ENCODE results near the gene ANKRD33.

Gene ANKRD33, protein sequence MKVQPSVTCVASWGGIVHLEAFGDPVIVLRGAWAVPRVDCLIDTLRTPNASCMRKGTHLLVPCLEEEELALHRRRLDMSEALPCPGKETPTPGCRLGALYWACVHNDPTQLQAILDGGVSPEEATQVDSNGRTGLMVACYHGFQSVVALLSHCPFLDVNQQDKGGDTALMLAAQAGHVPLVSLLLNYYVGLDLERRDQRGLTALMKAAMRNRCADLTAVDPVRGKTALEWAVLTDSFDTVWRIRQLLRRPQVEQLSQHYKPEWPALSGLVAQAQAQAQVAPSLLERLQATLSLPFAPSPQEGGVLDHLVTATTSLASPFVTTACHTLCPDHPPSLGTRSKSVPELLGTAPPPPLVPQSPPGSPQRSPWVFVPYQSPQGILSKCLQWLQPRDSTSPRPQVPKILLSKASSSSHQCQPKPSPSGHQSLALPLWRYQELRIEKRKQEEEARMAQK

DNA sequence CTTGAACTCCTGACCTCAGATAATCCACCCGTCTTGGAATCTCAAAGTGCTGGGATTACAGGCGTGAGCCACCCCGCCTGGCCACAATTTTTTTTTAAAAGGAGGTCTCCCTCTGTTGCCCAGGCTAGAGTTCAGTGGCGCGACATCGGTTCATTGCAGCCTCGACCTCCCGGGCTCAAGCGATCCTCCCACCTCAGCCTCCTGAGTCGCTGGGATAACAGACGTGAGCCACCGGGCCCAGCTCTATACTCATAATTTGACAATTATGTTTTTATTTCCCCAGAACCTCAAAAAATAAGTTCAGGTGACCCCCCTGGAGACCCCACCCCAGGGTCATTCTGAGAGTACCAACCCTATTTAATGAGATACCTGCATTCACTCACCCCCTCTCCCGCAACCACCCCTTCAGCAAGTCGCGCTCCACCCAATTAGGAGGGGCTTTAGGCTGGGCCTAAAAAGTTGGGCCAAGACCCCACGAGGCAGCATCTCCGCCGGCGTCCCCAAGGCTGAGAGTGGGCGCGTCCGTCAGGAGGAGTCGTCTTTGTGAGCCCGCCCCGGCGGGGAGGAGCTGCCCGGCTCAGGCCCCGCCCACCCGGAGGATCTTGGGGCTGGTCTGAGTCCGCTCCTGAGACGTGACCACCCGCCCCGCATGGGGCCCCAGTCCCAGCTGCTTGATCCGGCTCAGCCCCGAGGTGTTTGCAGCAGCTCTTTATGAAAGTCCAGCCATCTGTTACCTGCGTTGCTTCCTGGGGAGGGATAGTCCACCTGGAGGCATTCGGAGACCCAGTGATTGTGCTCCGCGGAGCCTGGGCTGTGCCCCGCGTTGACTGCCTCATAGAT is at the start of gene ANKRD33:
ANKRD33 (plus strand) TSS at position 628 of the 840 bp plus-strand sequence; CDS start at position 712, 84 bp downstream.
- no peaks in the 10 kb centered on the region for H3K27me3 ChIP-seq (ENCODE audit: insufficient read depth, poor library complexity, severe bottlenecking)
- no peak within 1 kb of the TSS for H3K4me3 ChIP-seq (ENCODE audit: severe bottlenecking)
- no peak within 1 kb of the TSS for H3K27ac ChIP-seq (ENCODE audit: poor library complexity, severe bottlenecking)
- TF ChIP-seq, protein P1, sequence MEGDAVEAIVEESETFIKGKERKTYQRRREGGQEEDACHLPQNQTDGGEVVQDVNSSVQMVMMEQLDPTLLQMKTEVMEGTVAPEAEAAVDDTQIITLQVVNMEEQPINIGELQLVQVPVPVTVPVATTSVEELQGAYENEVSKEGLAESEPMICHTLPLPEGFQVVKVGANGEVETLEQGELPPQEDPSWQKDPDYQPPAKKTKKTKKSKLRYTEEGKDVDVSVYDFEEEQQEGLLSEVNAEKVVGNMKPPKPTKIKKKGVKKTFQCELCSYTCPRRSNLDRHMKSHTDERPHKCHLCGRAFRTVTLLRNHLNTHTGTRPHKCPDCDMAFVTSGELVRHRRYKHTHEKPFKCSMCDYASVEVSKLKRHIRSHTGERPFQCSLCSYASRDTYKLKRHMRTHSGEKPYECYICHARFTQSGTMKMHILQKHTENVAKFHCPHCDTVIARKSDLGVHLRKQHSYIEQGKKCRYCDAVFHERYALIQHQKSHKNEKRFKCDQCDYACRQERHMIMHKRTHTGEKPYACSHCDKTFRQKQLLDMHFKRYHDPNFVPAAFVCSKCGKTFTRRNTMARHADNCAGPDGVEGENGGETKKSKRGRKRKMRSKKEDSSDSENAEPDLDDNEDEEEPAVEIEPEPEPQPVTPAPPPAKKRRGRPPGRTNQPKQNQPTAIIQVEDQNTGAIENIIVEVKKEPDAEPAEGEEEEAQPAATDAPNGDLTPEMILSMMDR (IDR thresholded peaks at IDR 0.05; ENCODE audit: poor library complexity, severe bottlenecking) = no peak
- H3K36me3 ChIP-seq (ENCODE audit: low read depth) = no peaks in the 10 kb centered on the region
- no peaks in the 10 kb centered on the region for H3K9me3 ChIP-seq (ENCODE audit: severe bottlenecking)
- H3K4me1 ChIP-seq (ENCODE audit: insufficient read depth, poor library complexity, severe bottlenecking) = no peaks in the 10 kb centered on the region
- DNase-seq (ENCODE audit: low spot score) (peak; percentile 47), ATAC-seq (ENCODE audit: low read depth) (no peak)

DNA sequence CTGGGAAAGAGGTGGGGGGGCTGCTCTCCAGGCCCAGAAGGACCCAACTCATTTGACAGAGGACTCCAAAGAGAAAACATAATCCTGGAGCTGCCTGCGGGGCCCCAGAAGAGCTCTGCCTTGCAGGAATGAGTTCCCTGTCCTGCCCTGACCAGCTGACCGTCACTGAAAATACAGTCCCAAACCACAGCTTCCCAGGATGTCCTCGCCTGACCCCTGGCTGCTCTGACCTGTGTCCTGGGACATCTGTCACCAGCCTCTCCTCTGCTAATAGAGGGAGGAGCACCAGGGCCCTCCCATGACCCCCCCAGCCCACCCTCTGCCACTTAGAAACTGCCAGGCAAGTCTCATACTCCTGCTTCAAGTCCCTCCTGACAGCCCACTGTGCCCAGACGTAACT is 49.1 kb upstream of the ANKRD33 start:
- H3K27me3 ChIP-seq (ENCODE audit: insufficient read depth, poor library complexity, severe bottlenecking) = peaks cover 10% of the 10 kb centered on the region
- H3K4me1 ChIP-seq (ENCODE audit: insufficient read depth, poor library complexity, severe bottlenecking) = no peaks in the 10 kb centered on the region

DNA sequence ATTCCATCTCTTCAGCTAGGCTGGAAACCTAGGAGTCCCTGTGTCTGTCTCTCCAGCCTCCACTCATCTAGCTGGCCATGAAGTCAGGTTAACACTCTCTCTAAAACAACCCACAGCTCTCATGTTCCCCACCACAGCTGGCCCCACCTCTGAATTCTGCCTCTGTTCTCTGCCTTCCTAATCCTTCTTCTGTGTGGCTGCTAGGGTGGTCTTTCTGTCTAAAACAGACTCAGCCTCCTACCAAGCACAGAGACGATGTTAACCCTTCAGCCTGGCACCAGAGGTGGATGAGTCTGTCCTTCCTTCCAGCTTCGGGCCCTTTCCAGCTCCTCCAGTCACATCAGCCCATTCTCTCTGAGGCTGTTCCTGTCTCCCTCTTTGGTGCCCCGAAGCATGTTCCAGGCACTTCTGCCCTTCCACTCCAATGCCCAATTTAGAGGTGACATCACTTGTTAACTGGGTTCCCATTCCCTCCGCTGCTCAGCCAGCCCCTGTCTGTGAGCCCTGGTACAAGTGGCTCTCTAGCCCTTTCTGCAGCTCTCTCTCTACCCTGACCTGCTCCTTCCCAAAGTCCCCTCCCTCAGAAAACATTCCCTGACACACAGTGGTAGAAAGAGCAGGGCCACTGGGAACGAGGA is 48.5 kb upstream of the ANKRD33 start:
- TF ChIP-seq, protein P1 (IDR thresholded peaks at IDR 0.05; ENCODE audit: poor library complexity, severe bottlenecking) = no peak
- DNase-seq (ENCODE audit: low spot score) (no peak), ATAC-seq (ENCODE audit: low read depth) (no peak)
- Histone ChIP-seq H3K36me3 (ENCODE audit: low read depth) (no peaks in the 10 kb centered on the region), H3K4me3 (ENCODE audit: severe bottlenecking) (no peak overlapping the region), H3K4me1 (ENCODE audit: insufficient read depth, poor library complexity, severe bottlenecking) (no peaks in the 10 kb centered on the region), H3K9me3 (ENCODE audit: severe bottlenecking) (no peaks in the 10 kb centered on the region), H3K27ac (ENCODE audit: poor library complexity, severe bottlenecking) (no peak overlapping the region), H3K27me3 (ENCODE audit: insufficient read depth, poor library complexity, severe bottlenecking) (peaks cover 14% of the 10 kb centered on the region)

More for the DNA sequence above, 49.1 kb upstream of the ANKRD33 start:
- H3K27ac ChIP-seq (ENCODE audit: poor library complexity, severe bottlenecking) = no peak overlapping the region
- TF ChIP-seq, protein P1 (IDR thresholded peaks at IDR 0.05; ENCODE audit: poor library complexity, severe bottlenecking) = no peak
- H3K4me3 ChIP-seq (ENCODE audit: severe bottlenecking) = no peak overlapping the region
- H3K36me3 ChIP-seq (ENCODE audit: low read depth) = no peaks in the 10 kb centered on the region
- H3K9me3 ChIP-seq (ENCODE audit: severe bottlenecking) = no peaks in the 10 kb centered on the region
- DNase-seq (ENCODE audit: low spot score) (no peak), ATAC-seq (ENCODE audit: low read depth) (no peak)

DNA sequence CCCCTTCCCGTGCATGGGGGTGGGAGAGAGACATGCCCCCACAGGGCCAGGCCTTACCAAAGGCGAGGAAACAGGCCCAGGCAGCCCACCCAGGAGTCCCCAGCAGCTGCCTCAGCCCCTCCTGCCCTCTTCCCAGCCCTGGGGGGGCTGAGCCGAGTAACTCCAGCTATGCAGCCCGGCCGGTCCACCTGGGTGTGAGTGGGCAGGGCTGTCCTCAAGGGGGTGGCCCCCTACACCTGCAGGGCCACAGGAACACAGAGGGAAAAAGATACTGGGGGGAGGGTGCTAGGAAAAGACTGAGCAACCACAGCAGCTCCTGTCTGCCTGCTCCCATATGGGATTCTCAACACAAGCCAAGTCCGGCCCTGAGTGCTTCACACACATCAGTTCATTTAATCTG is 46.9 kb upstream of the ANKRD33 start:
- Histone ChIP-seq H3K9me3 (ENCODE audit: severe bottlenecking) (no peaks in the 10 kb centered on the region), H3K27me3 (ENCODE audit: insufficient read depth, poor library complexity, severe bottlenecking) (peaks cover 30% of the 10 kb centered on the region), H3K27ac (ENCODE audit: poor library complexity, severe bottlenecking) (no peak overlapping the region), H3K4me1 (ENCODE audit: insufficient read depth, poor library complexity, severe bottlenecking) (no peaks in the 10 kb centered on the region), H3K4me3 (ENCODE audit: severe bottlenecking) (no peak overlapping the region), H3K36me3 (ENCODE audit: low read depth) (no peaks in the 10 kb centered on the region)
- TF ChIP-seq, protein P1 (IDR thresholded peaks at IDR 0.05; ENCODE audit: poor library complexity, severe bottlenecking) = no peak
- DNase-seq (ENCODE audit: low spot score) (no peak), ATAC-seq (ENCODE audit: low read depth) (no peak)
